ENCODE measurements around the gene CEP120.

DNA sequence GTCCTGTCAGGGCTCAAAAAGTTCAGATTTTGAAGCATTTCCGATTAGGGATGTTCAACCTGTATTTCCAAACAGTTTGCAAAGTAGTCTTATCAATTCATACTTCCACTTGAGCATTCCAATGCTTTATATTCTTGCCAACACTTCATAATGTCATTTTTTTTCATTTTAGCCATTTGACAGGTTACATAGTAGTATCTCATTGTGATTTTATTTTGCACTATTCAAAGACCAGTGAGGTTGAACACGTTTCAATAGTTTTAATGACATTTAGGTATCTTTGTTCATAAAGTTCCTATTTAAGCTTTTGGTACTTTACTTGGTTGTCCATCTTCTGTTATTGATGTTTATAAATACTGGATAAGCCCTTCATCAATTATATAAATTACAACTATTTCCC is 71.4 kb downstream of the CEP120 start:
- TF ChIP-seq, protein P1, sequence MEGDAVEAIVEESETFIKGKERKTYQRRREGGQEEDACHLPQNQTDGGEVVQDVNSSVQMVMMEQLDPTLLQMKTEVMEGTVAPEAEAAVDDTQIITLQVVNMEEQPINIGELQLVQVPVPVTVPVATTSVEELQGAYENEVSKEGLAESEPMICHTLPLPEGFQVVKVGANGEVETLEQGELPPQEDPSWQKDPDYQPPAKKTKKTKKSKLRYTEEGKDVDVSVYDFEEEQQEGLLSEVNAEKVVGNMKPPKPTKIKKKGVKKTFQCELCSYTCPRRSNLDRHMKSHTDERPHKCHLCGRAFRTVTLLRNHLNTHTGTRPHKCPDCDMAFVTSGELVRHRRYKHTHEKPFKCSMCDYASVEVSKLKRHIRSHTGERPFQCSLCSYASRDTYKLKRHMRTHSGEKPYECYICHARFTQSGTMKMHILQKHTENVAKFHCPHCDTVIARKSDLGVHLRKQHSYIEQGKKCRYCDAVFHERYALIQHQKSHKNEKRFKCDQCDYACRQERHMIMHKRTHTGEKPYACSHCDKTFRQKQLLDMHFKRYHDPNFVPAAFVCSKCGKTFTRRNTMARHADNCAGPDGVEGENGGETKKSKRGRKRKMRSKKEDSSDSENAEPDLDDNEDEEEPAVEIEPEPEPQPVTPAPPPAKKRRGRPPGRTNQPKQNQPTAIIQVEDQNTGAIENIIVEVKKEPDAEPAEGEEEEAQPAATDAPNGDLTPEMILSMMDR (IDR thresholded peaks at IDR 0.05; ENCODE audit: insufficient read depth, low read length): no peak
- TF ChIP-seq GABPA (IDR thresholded peaks at IDR 0.05; ENCODE audit: low read depth) (no peak), POLR2AphosphoS5 (IDR thresholded peaks at IDR 0.05; ENCODE audit: low read depth) (no peak)
- TF ChIP-seq, protein P2, sequence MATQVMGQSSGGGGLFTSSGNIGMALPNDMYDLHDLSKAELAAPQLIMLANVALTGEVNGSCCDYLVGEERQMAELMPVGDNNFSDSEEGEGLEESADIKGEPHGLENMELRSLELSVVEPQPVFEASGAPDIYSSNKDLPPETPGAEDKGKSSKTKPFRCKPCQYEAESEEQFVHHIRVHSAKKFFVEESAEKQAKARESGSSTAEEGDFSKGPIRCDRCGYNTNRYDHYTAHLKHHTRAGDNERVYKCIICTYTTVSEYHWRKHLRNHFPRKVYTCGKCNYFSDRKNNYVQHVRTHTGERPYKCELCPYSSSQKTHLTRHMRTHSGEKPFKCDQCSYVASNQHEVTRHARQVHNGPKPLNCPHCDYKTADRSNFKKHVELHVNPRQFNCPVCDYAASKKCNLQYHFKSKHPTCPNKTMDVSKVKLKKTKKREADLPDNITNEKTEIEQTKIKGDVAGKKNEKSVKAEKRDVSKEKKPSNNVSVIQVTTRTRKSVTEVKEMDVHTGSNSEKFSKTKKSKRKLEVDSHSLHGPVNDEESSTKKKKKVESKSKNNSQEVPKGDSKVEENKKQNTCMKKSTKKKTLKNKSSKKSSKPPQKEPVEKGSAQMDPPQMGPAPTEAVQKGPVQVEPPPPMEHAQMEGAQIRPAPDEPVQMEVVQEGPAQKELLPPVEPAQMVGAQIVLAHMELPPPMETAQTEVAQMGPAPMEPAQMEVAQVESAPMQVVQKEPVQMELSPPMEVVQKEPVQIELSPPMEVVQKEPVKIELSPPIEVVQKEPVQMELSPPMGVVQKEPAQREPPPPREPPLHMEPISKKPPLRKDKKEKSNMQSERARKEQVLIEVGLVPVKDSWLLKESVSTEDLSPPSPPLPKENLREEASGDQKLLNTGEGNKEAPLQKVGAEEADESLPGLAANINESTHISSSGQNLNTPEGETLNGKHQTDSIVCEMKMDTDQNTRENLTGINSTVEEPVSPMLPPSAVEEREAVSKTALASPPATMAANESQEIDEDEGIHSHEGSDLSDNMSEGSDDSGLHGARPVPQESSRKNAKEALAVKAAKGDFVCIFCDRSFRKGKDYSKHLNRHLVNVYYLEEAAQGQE (IDR thresholded peaks at IDR 0.05; ENCODE audit: insufficient replicate concordance, low read depth): no peak

All from HL-60 (cell line).